Vagina (tissue), 2 donors: Measurements from ENCODE around the gene GRIK4.

Source experiments
- CTCF ChIP-seq, 3 experiments: fragments of 450-650 bp in 2 of 3; fragments of 200-600 bp in 1 of 3; sonication (generic) in 1 of 3; IDR thresholded peaks; one replicate each; pipeline ENCODE4 v1.5.1; 2017 to 2019; ENCODE audit warnings: antibody characterized with exemption in 3 of 3, mild to moderate bottlenecking in 2 of 3, moderate library complexity in 2 of 3
- POLR2A ChIP-seq, 2 donors: fragments of 450-650 bp; IDR thresholded peaks; one replicate each; pipeline ENCODE4 v1.6.1; 2017; ENCODE audit warnings: antibody characterized with exemption in 2 of 2, mild to moderate bottlenecking in 2 of 2, moderate library complexity in 2 of 2

GRCh38 chr11:120857508-120857907 is 346.0 kb downstream of the GRIK4 start:
- TF ChIP-seq CTCF (IDR thresholded peaks at IDR 0.05) (no peak), POLR2A (IDR thresholded peaks at IDR 0.05) (no peak)
